Thoracic aorta (tissue), 2 donors: ENCODE measurements around the gene RANBP3. TPM values are rescaled to one million over a fixed set of nuclear protein-coding genes. Genes with fewer than 3 reads are reported as not detected.
"Not testable (repeated sequence)": the region's sequence is repeated elsewhere in the genome, so short reads cannot be mapped to it uniquely, and the experiment has no call there.

Experiments used
- ATAC-seq: fragments of 150-250 bp; one replicate; pipeline ENCODE4 v1.8.0; 2017; ENCODE audit warnings: low read depth; ENCODE audit not compliant: insufficient number of reproducible peaks, low FRiP score
- DNase-seq: peaks from one replicate; pipeline ENCODE4 v3.0.0-alpha.2; 2020; ENCODE audit warnings: low spot score
- H3K27ac ChIP-seq, 2 donors: fragments of 200-600 bp; sonication (generic); 1 replicate in 1 of 2; 2 replicates in 1 of 2; pipeline ENCODE4 v1.5.1; 2016; ENCODE audit warnings: mild to moderate bottlenecking in 2 of 2, moderate library complexity in 2 of 2
- H3K27me3 ChIP-seq: fragments of 200-600 bp; sonication (generic); replicated peaks from 2 replicates; pipeline ENCODE4 v1.6.0; 2016; ENCODE audit warnings: mild to moderate bottlenecking; ENCODE audit not compliant: insufficient read depth
- H3K36me3 ChIP-seq: fragments of 200-600 bp; sonication (generic); one replicate; pipeline ENCODE4 v1.5.1; 2016
- H3K4me1 ChIP-seq, 2 donors: fragments of 200-600 bp; sonication (generic); 1 replicate in 1 of 2; 2 replicates in 1 of 2; pipeline versions ENCODE4 v1.5.1 to v1.6.0; 2016; ENCODE audit warnings: low read depth in 2 of 2, mild to moderate bottlenecking in 1 of 2; ENCODE audit not compliant: control insufficient read depth in 1 of 2
- H3K4me3 ChIP-seq: fragments of 200-600 bp; sonication (generic); 2 replicates; pipeline ENCODE4 v1.5.1; 2016; ENCODE audit warnings: mild to moderate bottlenecking
- H3K9me3 ChIP-seq: fragments of 200-600 bp; sonication (generic); 2 replicates; pipeline ENCODE4 v1.5.1; 2016
- total RNA-seq, 2 donors: library from RNA; depleted of rRNA; stranded (reverse); fragments of >200 nt; gene quantifications; one replicate each; pipeline versions ENCODE4 v1.1.0 to v1.2.3, GENCODE V29; 2016
- TF ChIP-seq, protein P1 (sequence below): fragments of 200-600 bp; sonication (generic); IDR thresholded peaks from one replicate; pipeline ENCODE4 v1.5.1; 2019; ENCODE audit warnings: antibody characterized with exemption

The RANBP3 gene
- total RNA-seq, 2 donors from 2014 or later = 51.4 to 101 TPM

DNA sequence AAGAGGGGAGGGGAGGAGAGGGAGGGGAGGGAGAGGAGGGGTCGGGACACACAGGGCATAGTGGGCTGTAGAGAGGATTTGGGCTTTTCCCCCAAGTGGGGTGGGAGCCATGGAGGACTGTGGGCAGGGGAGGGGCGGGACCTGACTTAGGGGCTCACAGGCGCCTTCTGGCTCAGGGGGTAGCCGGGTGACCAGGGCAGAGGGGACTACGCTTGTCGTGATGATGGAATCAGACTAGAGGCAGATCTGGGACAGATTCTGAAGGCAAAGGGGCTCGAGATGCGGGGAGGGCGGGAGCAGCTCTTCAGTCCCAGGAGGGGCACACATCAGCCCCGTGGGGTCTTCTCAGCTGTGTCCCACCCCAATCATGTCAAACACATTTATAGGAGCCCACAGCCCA, 87.8 kb downstream of the RANBP3 start:
- no peak overlapping the region for H3K27ac ChIP-seq

DNA sequence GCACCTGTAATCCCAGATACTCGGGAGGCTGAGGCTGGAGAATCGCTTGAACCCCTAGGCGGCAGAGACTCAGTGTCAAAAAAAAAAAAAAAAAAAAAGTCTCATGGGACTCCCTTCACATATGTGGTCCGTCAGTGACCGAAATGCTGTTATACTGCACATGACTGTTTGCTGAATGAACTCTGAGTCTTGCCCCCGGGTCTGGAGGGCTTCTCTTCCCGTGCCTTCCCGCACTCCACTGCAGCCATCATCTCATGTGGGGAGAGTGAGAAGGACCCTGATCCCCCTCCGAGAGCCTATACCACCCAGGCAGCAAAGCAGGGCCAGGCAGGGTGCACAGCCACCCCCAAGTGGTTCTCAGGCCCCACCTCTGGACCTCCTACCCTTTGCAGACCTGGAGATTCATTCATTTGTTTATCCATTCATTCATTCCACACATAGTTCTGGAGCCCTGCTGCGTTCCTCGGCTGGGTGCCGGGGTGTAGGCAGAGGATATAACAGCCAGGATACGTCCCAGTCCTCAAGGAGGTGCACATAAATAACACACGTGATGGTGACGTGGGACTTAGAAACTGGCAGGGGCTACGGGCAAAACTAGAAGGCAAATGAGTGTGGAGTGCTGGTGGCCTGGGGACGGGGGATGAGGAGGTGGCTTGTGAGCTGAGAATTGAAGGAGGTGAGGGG, 88.5 kb downstream of the RANBP3 start:
- Histone ChIP-seq H3K36me3 (no peaks in the 10 kb centered on the region), H3K27ac (no peak overlapping the region), H3K27me3 (no peaks in the 10 kb centered on the region), H3K4me3 (no peak overlapping the region), H3K9me3 (no peaks in the 10 kb centered on the region), H3K4me1 (peaks cover 2 to 21% of the 10 kb centered on the region in 2 donors)
- DNase-seq (no peak), ATAC-seq (no peak)
- TF ChIP-seq, protein P1, sequence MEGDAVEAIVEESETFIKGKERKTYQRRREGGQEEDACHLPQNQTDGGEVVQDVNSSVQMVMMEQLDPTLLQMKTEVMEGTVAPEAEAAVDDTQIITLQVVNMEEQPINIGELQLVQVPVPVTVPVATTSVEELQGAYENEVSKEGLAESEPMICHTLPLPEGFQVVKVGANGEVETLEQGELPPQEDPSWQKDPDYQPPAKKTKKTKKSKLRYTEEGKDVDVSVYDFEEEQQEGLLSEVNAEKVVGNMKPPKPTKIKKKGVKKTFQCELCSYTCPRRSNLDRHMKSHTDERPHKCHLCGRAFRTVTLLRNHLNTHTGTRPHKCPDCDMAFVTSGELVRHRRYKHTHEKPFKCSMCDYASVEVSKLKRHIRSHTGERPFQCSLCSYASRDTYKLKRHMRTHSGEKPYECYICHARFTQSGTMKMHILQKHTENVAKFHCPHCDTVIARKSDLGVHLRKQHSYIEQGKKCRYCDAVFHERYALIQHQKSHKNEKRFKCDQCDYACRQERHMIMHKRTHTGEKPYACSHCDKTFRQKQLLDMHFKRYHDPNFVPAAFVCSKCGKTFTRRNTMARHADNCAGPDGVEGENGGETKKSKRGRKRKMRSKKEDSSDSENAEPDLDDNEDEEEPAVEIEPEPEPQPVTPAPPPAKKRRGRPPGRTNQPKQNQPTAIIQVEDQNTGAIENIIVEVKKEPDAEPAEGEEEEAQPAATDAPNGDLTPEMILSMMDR = no peak

More for the DNA sequence above, 87.8 kb downstream of the RANBP3 start:
- Histone ChIP-seq H3K4me1 (peaks cover 8 to 28% of the 10 kb centered on the region in 2 donors), H3K27me3 (no peaks in the 10 kb centered on the region), H3K4me3 (no peak overlapping the region), H3K36me3 (peaks cover 2% of the 10 kb centered on the region), H3K9me3 (no peaks in the 10 kb centered on the region)
- ATAC-seq (no peak), DNase-seq (no peak)
- TF ChIP-seq, protein P1 = no peak

DNA sequence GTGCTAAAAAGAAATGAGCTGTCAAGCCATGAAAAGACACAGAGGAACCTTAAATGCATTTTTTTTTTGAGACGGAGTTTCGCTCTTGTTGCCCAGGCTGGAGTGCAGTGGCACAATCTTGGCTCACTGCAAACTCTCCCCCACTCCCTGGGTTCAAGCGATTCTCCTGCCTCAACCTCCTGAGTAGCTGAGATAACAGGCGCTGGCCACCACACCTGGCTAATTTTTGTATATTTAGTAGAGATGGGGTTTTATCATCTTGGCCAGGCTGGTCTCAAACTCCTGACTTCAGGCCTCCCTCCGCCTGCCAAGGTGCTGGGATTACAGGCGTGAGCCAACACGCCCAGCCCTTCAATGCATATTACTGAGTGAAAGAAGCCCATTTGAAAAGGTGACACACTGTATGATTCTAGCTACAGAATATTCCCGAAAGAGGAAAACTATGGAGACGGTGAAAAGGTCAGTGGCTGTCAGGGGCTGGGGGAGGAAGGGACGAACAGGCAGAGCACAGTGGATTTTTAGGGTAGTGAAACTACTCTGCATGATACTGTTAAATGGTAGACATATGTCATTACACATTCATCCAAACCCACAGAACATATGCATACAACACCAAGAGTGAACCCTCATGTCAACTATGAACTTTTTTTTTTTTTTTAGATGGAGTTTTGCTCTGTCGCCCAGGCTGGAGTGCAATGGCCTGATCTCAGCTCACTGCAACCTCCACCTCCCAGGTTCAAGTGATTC, 93.7 kb downstream of the RANBP3 start:
- DNase-seq, H3K27ac ChIP-seq, ATAC-seq, H3K36me3 ChIP-seq, H3K4me3 ChIP-seq, H3K27me3 ChIP-seq, H3K9me3 ChIP-seq: not testable (repeated sequence)
- peaks cover 8 to 14% of the 10 kb centered on the region in 2 donors for H3K4me1 ChIP-seq

DNA sequence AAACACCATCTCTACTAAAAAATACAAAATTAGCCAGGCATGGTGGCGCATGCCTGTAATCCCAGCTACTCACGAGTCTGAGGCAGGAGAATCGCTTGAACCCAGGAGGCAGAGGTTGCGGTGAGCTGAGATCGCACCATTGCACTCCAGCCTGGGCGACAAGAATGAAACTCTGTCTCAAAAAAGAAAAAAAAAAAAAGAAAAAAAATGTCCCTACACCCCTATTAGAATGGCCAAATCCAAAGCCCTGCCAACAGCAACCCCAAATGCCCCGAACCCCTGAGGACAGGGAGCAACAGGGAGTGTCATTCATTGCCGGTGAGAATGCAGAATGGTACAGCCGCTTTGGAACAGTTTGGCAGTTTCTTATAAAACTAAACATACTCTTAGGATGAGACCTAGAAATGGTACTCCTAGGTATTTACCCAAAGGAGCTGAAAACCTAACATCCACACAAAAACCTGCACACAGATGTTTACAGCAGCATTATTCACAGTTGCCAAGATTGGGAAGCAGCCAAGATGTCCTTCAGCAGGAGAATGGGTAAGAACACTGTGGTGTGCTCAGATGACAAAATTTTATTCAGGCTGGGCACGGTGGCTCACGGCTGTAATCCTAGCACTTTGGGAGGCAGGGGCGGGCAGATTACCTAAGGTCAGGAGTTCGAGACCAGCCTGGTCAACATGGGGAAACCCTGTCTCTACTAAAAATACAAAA, 94.6 kb downstream of the RANBP3 start:
- DNase-seq, H3K27ac ChIP-seq, H3K4me3 ChIP-seq, H3K36me3 ChIP-seq, H3K27me3 ChIP-seq, H3K9me3 ChIP-seq, ATAC-seq: not testable (repeated sequence)
- peaks cover 8 to 14% of the 10 kb centered on the region in 2 donors for H3K4me1 ChIP-seq

DNA sequence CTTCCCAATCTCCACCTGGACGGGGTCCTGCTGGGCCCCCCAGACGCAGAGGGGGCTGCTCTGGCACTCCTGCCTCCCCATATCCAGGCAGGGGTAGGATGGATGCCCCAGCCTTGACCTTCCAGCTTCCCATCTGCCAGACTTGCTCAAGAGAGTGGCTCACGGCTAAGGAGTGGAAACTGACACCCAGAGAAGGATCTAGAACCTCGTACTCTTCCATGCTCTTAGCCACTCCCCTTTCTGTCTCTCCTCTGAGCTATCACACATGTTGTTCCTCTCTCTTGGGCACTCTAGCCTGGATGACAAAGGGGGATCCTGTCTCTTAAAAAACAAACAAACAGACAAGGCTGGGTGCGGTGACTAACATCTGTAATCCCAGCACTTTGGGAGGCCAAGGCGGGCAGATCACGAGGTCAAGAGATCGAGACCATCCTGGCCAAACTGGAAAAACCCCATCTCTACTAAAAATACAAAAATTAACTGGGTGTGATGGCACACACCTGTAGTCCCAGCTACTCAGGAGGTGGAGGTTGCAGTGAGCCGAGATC, 95.4 kb downstream of the RANBP3 start:
- Histone ChIP-seq H3K36me3 (no peaks in the 10 kb centered on the region), H3K9me3 (no peaks in the 10 kb centered on the region), H3K4me1 (peaks cover 8 to 14% of the 10 kb centered on the region in 2 donors), H3K27ac (no peak overlapping the region), H3K27me3 (peaks cover 8% of the 10 kb centered on the region), H3K4me3 (no peak overlapping the region)
- TF ChIP-seq, protein P1 = no peak
- ATAC-seq = no peak
- no peak for DNase-seq
